Measurements from ENCODE around the gene SMIM31. TPM values are rescaled to one million over a fixed set of nuclear protein-coding genes. Genes with fewer than 3 reads are reported as not detected.

SMIM31 gene
- total RNA-seq, 3 donors from 2014 or later (not counting 1 experiment from before 2014, with no cell fraction given): not detected

DNA sequence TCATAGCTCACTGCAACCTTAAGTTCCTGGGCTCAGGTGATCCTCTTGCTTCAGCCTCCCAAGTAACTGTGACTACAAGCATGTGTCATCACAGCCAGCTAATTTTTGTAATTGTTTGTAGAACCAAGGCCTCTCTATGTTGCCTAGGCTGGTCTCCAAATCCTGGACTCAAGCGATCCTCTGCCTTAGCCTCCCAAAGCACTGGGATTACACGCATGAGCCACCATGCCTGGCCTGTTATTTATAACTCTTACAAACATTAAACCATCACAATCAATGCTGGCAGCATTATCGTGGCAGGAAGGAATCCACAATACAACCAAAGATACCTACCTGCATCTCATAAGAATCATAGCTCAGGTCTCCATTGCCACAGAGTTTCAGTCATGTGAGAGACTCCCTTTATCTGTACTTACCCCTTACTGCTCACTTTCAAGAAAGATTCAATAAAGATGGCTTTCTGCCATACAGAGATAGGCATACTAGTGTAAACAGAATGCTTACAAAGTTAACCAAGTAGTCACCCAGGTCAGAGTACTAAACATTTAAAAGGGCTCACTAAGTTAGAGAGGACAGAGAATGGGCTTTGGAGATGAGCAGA is 48.5 kb downstream of the SMIM31 start:
- Mint-ChIP-seq H3K4me3 (no peak overlapping the region), H3K27me3 (ENCODE audit: low read depth in 2 of 2) (no peaks in the 10 kb centered on the region), H3K4me1 (no peaks in the 10 kb centered on the region), H3K27ac (no peak overlapping the region), H3K9me3 (no peaks in the 10 kb centered on the region), H3K36me3 (no peaks in the 10 kb centered on the region)
- Histone ChIP-seq H3K4me3 (ENCODE audit: low read length) (no peak overlapping the region), H3K27me3 (ENCODE audit: control insufficient read depth, insufficient read depth, low read length) (no peaks in the 10 kb centered on the region), H3K9me3 (ENCODE audit: control insufficient read depth, insufficient read depth, low read length) (no peaks in the 10 kb centered on the region), H3K27ac (ENCODE audit: low read length) (no peak overlapping the region), H3K4me1 (ENCODE audit: control insufficient read depth, insufficient read depth, low read length) (no peaks in the 10 kb centered on the region), H3K36me3 (ENCODE audit: control insufficient read depth, insufficient read depth, low read length) (no peaks in the 10 kb centered on the region)
- DNase-seq: no peak
- no peak for ATAC-seq
- intact Hi-C loops (cut with micrococcal nuclease): no loop called here
- TF ChIP-seq CTCF (IDR thresholded peaks at IDR 0.05): no peak
- 93% methylated on average over 3 of the region's 3 CpGs for WGBS (ENCODE audit: insufficient coverage)

- no peaks in the 10 kb centered on the region for H3K27me3 ChIP-seq (ENCODE audit: control insufficient read depth, insufficient read depth, low read length)
- no peak overlapping the region for H3K27ac Mint-ChIP-seq
- H3K36me3 Mint-ChIP-seq: no peaks in the 10 kb centered on the region
- H3K4me3 ChIP-seq (ENCODE audit: low read length): no peak overlapping the region
- intact Hi-C loops (cut with micrococcal nuclease): no loop called here
- WGBS (ENCODE audit: insufficient coverage): 92% methylated on average over 8 of the region's 8 CpGs
- no peaks in the 10 kb centered on the region for H3K27me3 Mint-ChIP-seq (ENCODE audit: low read depth in 2 of 2)
- H3K4me1 Mint-ChIP-seq: no peaks in the 10 kb centered on the region
- no peaks in the 10 kb centered on the region for H3K4me1 ChIP-seq (ENCODE audit: control insufficient read depth, insufficient read depth, low read length)
- H3K27ac ChIP-seq (ENCODE audit: low read length): no peak overlapping the region
- no peaks in the 10 kb centered on the region for H3K9me3 ChIP-seq (ENCODE audit: control insufficient read depth, insufficient read depth, low read length)
- ATAC-seq: no peak
- TF ChIP-seq CTCF (IDR thresholded peaks at IDR 0.05): no peak
- no peaks in the 10 kb centered on the region for H3K9me3 Mint-ChIP-seq
- no peak overlapping the region for H3K4me3 Mint-ChIP-seq
- no peaks in the 10 kb centered on the region for H3K36me3 ChIP-seq (ENCODE audit: control insufficient read depth, insufficient read depth, low read length)
- no peak for DNase-seq
Measured at GRCh38 chr4:164803702-164804101, 49.8 kb downstream of the SMIM31 start.

DNA sequence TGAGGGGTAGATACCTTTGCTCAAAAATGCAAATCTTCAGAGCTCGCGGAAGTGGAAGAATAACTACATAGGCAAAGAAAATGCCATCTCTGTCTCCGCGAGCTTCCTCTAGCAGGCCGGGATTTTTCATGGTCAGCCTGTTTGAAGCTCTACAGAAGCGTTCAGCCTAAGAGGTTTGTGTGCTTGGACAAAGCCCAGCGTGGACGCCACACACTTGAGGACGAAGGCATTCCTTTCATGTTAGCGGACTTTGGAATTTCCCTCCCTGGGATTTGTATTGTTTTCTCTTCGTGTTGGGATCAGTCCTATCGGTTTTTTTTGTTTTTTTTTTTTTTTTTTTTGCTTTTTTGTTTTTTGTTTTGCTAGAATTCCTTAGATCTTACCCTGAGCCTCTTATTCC is 53.7 kb downstream of the SMIM31 start:
- no peak for DNase-seq
- TF ChIP-seq CTCF (IDR thresholded peaks at IDR 0.05): no peak
- no peaks in the 10 kb centered on the region for H3K9me3 ChIP-seq (ENCODE audit: control insufficient read depth, insufficient read depth, low read length)
- Mint-ChIP-seq H3K9me3 (peaks cover 0 to 3% of the 10 kb centered on the region in 2 donors), H3K4me1 (no peaks in the 10 kb centered on the region), H3K36me3 (no peaks in the 10 kb centered on the region), H3K27ac (no peak overlapping the region), H3K4me3 (no peak overlapping the region), H3K27me3 (ENCODE audit: low read depth in 2 of 2) (no peaks in the 10 kb centered on the region)
- intact Hi-C loops (cut with micrococcal nuclease): no loop called here
- no peak overlapping the region for H3K27ac ChIP-seq (ENCODE audit: low read length)
- no peaks in the 10 kb centered on the region for H3K27me3 ChIP-seq (ENCODE audit: control insufficient read depth, insufficient read depth, low read length)
- H3K4me1 ChIP-seq (ENCODE audit: control insufficient read depth, insufficient read depth, low read length): no peaks in the 10 kb centered on the region
- WGBS (ENCODE audit: insufficient coverage): 84% methylated on average over 9 of the region's 12 CpGs
- ATAC-seq: no peak
- no peaks in the 10 kb centered on the region for H3K36me3 ChIP-seq (ENCODE audit: control insufficient read depth, insufficient read depth, low read length)
- H3K4me3 ChIP-seq (ENCODE audit: low read length): no peak overlapping the region

DNA sequence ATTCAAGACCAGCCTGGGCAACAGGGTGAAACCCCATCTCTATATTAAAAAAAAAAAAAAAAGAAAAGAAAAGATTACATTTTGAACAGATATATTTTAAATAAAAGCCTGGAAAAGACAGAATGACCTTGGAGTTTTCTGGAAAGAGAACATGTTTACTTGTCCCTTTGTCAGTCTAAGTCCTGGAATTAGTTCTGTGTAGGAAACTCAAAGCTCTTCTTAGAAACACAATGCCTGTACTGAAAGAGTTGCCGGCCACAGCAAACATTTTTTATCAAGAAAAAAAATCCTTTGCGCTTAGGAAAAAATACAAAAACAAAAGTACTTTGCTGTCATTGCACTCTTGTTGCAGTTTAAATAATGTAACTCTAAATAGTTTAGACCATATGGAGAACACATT is 59.6 kb downstream of the SMIM31 start:
- DNase-seq (no peak), ATAC-seq (no peak)
- no peaks in the 10 kb centered on the region for H3K27me3 ChIP-seq (ENCODE audit: control insufficient read depth, insufficient read depth, low read length)
- intact Hi-C loops (cut with micrococcal nuclease): no loop called here
- Mint-ChIP-seq H3K36me3 (no peaks in the 10 kb centered on the region), H3K27me3 (ENCODE audit: low read depth in 2 of 2) (no peaks in the 10 kb centered on the region), H3K4me1 (no peaks in the 10 kb centered on the region), H3K27ac (no peak overlapping the region), H3K4me3 (no peak overlapping the region), H3K9me3 (peaks cover 0 to 3% of the 10 kb centered on the region in 2 donors)
- no peak overlapping the region for H3K4me3 ChIP-seq (ENCODE audit: low read length)
- TF ChIP-seq CTCF (IDR thresholded peaks at IDR 0.05): no peak
- H3K4me1 ChIP-seq (ENCODE audit: control insufficient read depth, insufficient read depth, low read length): no peaks in the 10 kb centered on the region
- no peaks in the 10 kb centered on the region for H3K36me3 ChIP-seq (ENCODE audit: control insufficient read depth, insufficient read depth, low read length)
- H3K27ac ChIP-seq (ENCODE audit: low read length): no peak overlapping the region
- H3K9me3 ChIP-seq (ENCODE audit: control insufficient read depth, insufficient read depth, low read length): no peaks in the 10 kb centered on the region
- 94% methylated on average over 2 of the region's 2 CpGs for WGBS (ENCODE audit: insufficient coverage)
